Left renal cortex interstitium (tissue), 4 donors: ENCODE results near the gene CCL7. TPM values are rescaled to one million over a fixed set of nuclear protein-coding genes. Genes with fewer than 3 reads are reported as not detected.
"Not testable (repeated sequence)": the region's sequence is repeated elsewhere in the genome, so short reads cannot be mapped to it uniquely, and the experiment has no call there.

ENCODE experiments used
- DNase-seq, 4 donors: peaks; one replicate each; pipeline ENCODE4 v3.0.0-alpha.2; 2013; ENCODE audit warnings: low read depth in 4 of 4, low spot score in 2 of 4, missing footprints in 1 of 4
- polyA plus RNA-seq, 4 donors: library from polyadenylated mRNA; unstranded; fragments of 120-200 nt; gene quantifications; one replicate each; pipeline ENCODE4 v1.2.1, GENCODE V29; 2013; ENCODE audit not compliant: insufficient read length in 4 of 4

The CCL7 gene
- not detected for polyA plus RNA-seq

DNA sequence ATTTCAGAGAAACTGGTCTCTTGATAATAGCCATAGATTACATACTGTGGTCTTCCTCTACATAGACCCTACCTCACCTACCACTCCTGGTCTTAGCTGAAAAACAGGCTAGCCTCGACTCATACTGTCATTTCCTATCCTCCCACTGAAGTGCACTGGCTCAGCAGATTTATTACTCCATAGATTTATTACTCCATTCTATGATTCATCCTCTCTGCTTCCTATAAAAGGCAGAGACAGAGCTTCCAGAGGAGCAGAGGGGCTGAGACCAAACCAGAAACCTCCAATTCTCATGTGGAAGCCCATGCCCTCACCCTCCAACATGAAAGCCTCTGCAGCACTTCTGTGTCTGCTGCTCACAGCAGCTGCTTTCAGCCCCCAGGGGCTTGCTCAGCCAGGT, at the start of gene CCL7:
TSS of gene CCL7 (plus strand) at position 253 of the 400 bp plus-strand sequence. CDS start at position 323, 70 bp downstream.
- DNase-seq = no peak

- no peak for DNase-seq
Observed at GRCh38 chr17:34220752-34221395, 49.1 kb upstream of the CCL7 start.

DNA sequence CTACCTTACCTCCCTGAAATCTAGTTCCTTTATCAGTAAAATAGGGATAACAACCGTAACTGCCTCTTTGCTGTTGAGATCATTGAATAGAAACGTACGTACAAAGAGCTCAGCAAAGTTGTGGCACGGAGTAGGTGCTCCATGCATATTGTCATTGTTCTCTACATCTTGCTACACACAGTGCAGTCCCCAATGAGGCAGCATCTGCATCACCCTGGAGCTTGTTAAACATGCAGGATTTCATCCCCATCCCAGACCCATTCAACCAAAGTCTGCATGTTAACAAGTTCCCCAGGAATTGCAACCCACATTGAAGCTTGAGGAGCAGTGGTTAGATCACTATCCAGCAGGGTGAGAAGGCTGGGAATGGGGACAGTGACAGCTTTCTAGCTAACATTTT, 48.6 kb upstream of the CCL7 start:
- DNase-seq = no peak

GRCh38 chr17:34222722-34223497, 47.1 kb upstream of the CCL7 start:
- DNase-seq = no peak

- no peak for DNase-seq
Observed at GRCh38 chr17:34225046-34225445, 45.0 kb upstream of the CCL7 start.

- DNase-seq = no peak
Observed at GRCh38 chr17:34226011-34226743, 43.8 kb upstream of the CCL7 start.

DNA sequence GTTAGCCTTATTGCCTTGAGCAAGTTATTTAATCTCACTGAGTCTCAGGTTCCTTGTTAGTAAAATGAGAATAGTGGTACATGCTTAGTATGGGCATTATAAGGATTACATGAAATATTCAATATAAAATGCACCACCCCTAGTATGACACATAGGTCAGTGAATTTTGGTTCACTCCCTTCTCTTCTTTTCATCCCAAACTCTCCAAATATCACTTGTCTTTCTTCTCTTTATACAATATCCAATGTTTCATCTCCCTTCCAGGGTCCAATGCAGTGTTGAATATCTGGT, 43.3 kb upstream of the CCL7 start:
- no peak for DNase-seq

DNA sequence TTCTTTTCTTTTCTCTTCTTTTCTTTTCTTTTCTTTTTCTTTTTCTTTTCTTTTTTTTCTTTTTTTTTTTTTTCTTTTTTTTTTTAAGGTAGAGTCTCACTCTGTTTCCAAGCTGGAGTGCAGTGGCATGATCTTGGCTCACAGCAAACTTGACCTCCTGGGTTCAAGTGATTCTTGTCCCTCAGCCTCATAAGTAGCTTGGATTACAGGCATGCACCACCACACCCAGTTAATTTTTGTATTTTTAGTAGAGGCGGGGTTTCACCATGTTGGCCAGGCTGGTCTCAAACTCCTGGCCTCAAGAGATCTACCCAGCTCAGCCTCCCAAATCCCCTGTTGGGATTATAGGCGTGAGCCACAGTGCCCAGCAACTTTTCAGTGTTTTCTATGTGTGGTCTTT, 42.7 kb upstream of the CCL7 start:
- DNase-seq = not testable (repeated sequence)

DNA sequence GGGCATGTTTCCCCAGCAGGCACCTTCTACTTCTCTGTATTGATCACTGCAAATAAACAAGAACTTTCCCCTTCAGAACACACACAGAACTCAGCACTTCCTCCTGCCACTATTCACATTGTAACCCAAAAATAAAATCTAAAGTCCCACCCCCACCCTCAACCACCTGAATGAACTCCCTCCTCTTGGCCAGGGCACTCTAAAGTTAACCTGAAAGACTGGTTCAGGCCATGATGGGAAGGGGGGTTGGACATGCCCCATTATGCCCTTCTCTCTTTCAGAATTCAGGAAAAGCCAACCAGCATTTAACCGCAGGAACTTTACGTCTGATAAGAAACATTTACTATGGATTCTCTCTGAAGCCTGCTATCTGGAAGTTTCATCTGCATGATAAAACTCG, 42.3 kb upstream of the CCL7 start:
- DNase-seq = no peak

GRCh38 chr17:34228781-34229180, 41.2 kb upstream of the CCL7 start:
- DNase-seq = no peak

- no peak for DNase-seq
Observed at GRCh38 chr17:34230342-34230741, 39.7 kb upstream of the CCL7 start.

- no peak for DNase-seq
Observed at GRCh38 chr17:34234616-34235015, 35.4 kb upstream of the CCL7 start.

GRCh38 chr17:34235389-34236028, 34.5 kb upstream of the CCL7 start:
- DNase-seq = no peak

DNA sequence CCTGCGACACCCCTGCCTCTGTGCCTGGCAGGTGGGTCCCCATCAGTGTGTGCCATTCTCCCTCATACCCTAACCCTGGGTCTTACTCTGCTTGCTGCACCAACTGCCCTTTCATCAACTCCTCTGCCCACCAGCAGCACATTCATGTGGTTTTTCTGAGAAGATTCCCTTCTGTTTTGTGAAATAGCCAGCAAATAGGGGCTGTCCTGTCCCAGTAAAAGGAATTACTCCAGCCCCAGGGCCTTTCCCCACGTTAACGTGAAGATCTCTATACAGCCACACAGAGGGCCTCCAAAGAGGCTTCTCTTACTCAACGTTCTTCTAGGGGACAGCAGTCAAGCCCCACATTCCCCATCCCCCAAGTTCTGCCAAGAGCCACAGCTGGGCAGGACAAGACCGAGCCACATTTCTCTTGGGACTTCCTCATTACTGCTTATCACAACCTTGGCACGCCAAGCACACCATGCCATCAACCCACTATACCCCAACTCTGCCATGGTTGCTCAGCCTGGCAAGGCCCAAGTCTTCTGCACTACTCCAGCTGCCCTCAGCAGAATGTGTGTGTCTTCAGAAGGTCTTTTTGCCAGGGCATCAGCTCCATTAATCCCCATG, 33.6 kb upstream of the CCL7 start:
- no peak for DNase-seq

GRCh38 chr17:34237458-34237857, 32.6 kb upstream of the CCL7 start:
- no peak for DNase-seq

GRCh38 chr17:34241062-34241461, 29.0 kb upstream of the CCL7 start:
- no peak for DNase-seq

DNA sequence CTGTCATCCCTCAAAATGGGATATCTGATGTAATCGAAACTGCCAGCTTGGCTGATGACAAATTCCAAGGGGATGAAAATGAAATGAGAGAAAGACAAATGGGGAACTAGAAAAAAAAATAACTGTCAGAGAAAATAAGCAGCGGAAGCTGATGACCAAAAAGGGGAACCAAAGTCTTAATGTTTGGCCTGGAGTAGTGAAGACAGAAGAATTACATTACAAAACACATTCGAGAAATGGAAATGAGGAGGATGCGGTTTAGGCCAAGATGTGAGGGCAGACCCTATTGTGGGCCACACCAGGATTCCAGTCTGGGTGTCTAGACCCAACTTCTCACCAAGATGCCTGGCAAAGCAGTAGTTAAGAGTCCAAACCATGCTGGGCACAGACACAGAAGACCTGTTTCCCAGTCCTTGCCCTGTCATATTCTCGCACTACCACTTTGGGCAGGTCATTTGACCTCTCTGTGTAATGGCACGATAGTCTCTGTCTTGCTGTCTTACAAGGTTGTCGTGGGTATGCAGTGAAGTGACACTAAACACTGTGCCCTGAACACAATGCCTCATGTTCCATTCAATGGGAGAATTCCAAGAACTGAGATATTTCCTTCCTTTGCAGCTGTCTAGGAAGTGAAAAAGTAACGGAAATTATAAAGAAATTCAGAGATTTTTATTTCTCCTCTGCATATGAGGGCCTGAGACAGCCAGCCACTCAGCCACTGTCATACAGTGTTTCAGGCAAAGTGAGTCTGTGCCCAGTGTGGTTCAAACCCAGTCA, 27.2 kb upstream of the CCL7 start:
- no peak for DNase-seq

- no peak for DNase-seq
Observed at GRCh38 chr17:34243364-34244320, 26.4 kb upstream of the CCL7 start.

- DNase-seq = no peak
Observed at GRCh38 chr17:34245351-34245905, 24.6 kb upstream of the CCL7 start.
